Heart right ventricle (tissue), 16 donors: ENCODE results near the gene TOR1B. TPM values are rescaled to one million over a fixed set of nuclear protein-coding genes. Genes with fewer than 3 reads are reported as not detected.

Experiments used
- ATAC-seq, 8 donors: fragments of 200-7000 bp; cut with Tn5 transposase; one replicate each; pipeline ENCODE4 v1.9.1; 2020; ENCODE audit warnings: mild to moderate bottlenecking in 8 of 8, moderate library complexity in 8 of 8, moderate number of reproducible peaks in 1 of 8
- DNase-seq, 2 donors: peaks; one replicate each; pipeline ENCODE4 v3.0.0-alpha.2; 2020
- H3K27ac ChIP-seq, 10 donors: fragments of 200-600 bp; sonication (generic) in 2 of 10; one replicate each; pipeline versions ENCODE4 v1.5.0 to v1.8.0; 2020 to 2022; ENCODE audit warnings: mild to moderate bottlenecking in 3 of 10
- H3K27me3 ChIP-seq, 7 donors: fragments of 200-600 bp; one replicate each; pipeline ENCODE4 v1.8.0; 2021 to 2022; ENCODE audit warnings: mild to moderate bottlenecking in 2 of 7
- H3K36me3 ChIP-seq, 9 donors: fragments of 200-600 bp; sonication (generic) in 1 of 9; one replicate each; pipeline versions ENCODE4 v1.5.0 to v1.8.0; 2020 to 2022; ENCODE audit warnings: mild to moderate bottlenecking in 2 of 9
- H3K4me1 ChIP-seq, 9 donors: fragments of 200-600 bp; sonication (generic) in 1 of 9; one replicate each; pipeline versions ENCODE4 v1.5.0 to v1.8.0; 2020 to 2022; ENCODE audit warnings: mild to moderate bottlenecking in 4 of 9
- H3K4me3 ChIP-seq, 10 donors: fragments of 200-600 bp; sonication (generic) in 2 of 10; one replicate each; pipeline versions ENCODE4 v1.5.0 to v1.8.0; 2020 to 2022; ENCODE audit warnings: mild to moderate bottlenecking in 7 of 10, moderate library complexity in 2 of 10
- H3K9me3 ChIP-seq, 11 donors: fragments of 200-600 bp in 10 of 11; sonication (generic) in 2 of 11; one replicate each; pipeline versions ENCODE4 v1.5.0 to v1.8.0; 2013 to 2022; ENCODE audit warnings: mild to moderate bottlenecking in 2 of 11, control low read depth in 1 of 11, moderate library complexity in 1 of 11
- WGBS, 2 donors: extraction: QIAGEN DNeasy Blood & Tissue Kit; methylation state at CpG; one replicate each; pipeline ENCODE4 v1.1.7; 2013; ENCODE audit warnings: inconsistent platforms in 1 of 2; 5-methylcytosine and 5-hydroxymethylcytosine counted together
- intact Hi-C, 10 donors: fragments of 100-400 bp; cut with DNase I; formaldehyde crosslinking; loops; one replicate each; pipeline versions ENCODE4 v1.11.1 to v1.14.2; 2022
- polyA plus RNA-seq, 2 donors: library from polyadenylated mRNA; stranded (reverse); fragments of 200-250 nt; gene quantifications; one replicate each; pipeline ENCODE4 v1.2.3, GENCODE V29; 2013
- total RNA-seq, 10 donors: library from RNA; stranded (reverse); fragmentation: NEBNext Ultra II Directional in 3 of 10; extraction: Animal tissue kit (Norgen Biotek cat#: 25700) in 3 of 10; gene quantifications; one replicate each; pipeline versions ENCODE4 v1.2.1 to v1.2.4, GENCODE V29; 2021 to 2023
- TF ChIP-seq, protein P1 (sequence below), 9 donors: fragments of 200-600 bp; sonication (generic) in 2 of 9; IDR thresholded peaks; one replicate each; pipeline versions ENCODE4 v1.5.0 to v1.8.0; 2021 to 2022; ENCODE audit warnings: antibody characterized with exemption in 9 of 9, mild to moderate bottlenecking in 5 of 9, moderate library complexity in 1 of 9
- donor health status: Arrhythmogenic right ventricular cardiomyopathy.
- donor health status: ischemic (EF 13 %, LVEDD 7.1; RV severe dilation, severe dysfunction).
- donor health status: healthy with polysubstance abuse.
- donor health status: DM: no; HTN: yes; CAD: no.
- donor health status: DM: no; HTN: no; CAD: no.
- donor health status: ischemic (EF 25% LVEDD 6.9; RV normal size, moderate dysfunction).
- donor health status: ischemic (EF 25% LVEDD 5.7; RV mildly dilated, moderate dysfunction).
- donor health status: healthy.
- donor health status: DM: yes; HTN: yes; CAD: no.
- donor health status: Ischemic cardiomyopathy.
- donor health status: ischemic (EF 35%, LVEDD 5.7; RV mildly dilated, moderate dysfunction).
- donor health status: nonischemic (EF 11% LVEDD 7.7; RV severe dilation, severe dysfunction).
- donor health status: DM: yes; HTN: yes; CAD: no.
- donor health status: PGD.
- donor health status: ischemic (EF 29% LVEDD 5.4; RV normal size, mild dysfunction).
- donor health status: nonischemic (EF 23%, LVEDD 6.1; RV moderate dilation, normal function).

The TOR1B gene
- total and polyA plus RNA-seq, 12 donors, result 6.4 to 13.8 (median 11.0) TPM

DNA sequence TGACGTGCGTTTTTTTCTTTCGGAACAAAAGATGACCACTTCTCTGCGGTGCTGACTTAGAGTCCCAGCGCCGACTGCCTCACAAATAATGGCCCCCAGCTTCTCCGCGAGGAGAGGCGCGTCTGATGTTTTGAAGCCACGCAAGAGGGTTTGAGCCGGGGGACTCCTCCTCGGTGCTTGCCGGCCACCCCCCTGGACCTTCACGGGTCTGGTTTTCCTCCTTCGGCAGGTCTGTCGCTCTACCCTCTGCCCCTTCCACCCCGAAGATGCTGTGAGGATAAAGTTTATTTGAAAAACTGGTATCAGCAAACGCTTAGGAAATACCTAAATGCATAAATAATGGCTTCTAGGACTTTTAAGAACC, 32.9 kb downstream of the TOR1B start:
- H3K27me3 ChIP-seq, result no peaks in the 10 kb centered on the region
- H3K27ac ChIP-seq, result peak overlapping the region in 9 of 10 donors; percentile 56 to 94 (median 86)
- intact Hi-C loops, result no loop called here
- H3K36me3 ChIP-seq, result peaks cover 0 to 33% (median 14%) of the 10 kb centered on the region in 9 donors
- no peak for ATAC-seq
- DNase-seq, result no peak
- WGBS, 2 donors, result 1% methylated on average over 19 of the region's 19 CpGs
- H3K4me1 ChIP-seq, result peaks cover 0 to 41% (median 27%) of the 10 kb centered on the region in 9 donors
- TF ChIP-seq, protein P1, sequence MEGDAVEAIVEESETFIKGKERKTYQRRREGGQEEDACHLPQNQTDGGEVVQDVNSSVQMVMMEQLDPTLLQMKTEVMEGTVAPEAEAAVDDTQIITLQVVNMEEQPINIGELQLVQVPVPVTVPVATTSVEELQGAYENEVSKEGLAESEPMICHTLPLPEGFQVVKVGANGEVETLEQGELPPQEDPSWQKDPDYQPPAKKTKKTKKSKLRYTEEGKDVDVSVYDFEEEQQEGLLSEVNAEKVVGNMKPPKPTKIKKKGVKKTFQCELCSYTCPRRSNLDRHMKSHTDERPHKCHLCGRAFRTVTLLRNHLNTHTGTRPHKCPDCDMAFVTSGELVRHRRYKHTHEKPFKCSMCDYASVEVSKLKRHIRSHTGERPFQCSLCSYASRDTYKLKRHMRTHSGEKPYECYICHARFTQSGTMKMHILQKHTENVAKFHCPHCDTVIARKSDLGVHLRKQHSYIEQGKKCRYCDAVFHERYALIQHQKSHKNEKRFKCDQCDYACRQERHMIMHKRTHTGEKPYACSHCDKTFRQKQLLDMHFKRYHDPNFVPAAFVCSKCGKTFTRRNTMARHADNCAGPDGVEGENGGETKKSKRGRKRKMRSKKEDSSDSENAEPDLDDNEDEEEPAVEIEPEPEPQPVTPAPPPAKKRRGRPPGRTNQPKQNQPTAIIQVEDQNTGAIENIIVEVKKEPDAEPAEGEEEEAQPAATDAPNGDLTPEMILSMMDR (IDR thresholded peaks at IDR 0.05), result no peak
- H3K9me3 ChIP-seq, result no peaks in the 10 kb centered on the region
- peak overlapping the region; percentile 71 to 99 (median 94) for H3K4me3 ChIP-seq

DNA sequence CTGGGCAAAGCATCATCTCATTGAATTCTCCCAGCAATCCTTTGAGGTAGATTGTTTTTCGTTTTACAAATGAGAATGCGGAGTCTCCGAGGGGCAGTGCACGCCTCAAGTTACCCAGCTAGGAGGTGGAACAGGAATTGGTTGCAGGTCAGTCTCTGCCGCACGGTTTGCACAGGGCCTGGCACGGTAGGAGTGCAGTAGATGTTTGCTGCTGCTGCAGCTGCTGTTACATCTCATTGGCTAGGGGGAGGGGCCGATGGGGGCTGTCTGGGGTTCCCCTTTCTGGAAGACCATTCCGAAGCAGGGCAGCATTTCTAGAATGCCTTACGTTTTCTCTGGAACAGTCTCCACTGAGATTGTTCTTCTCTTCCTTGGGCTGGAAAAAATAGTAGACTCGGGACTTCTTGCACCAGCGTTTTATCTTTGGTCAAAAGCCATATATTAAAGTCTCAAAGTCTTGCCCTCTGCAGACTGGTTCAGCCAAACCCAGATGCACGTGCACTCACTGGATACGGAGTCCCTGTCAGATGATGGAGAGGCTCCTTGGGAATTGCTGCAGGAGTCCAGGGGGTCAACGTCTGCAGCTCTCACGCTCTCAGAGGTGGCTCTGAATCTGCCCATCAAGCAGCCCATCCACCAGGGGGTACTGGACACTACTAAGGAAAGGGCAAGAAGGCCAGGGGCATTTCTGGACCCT, 33.5 kb downstream of the TOR1B start:
- no peak for ATAC-seq
- intact Hi-C loops, result no loop called here
- Histone ChIP-seq H3K4me1 (peaks cover 0 to 41% (median 27%) of the 10 kb centered on the region in 9 donors), H3K4me3 (peak overlapping the region in 9 of 10 donors; percentile 71 to 99 (median 95)), H3K9me3 (no peaks in the 10 kb centered on the region), H3K27ac (peak overlapping the region in 1 of 10 donors; percentile 94), H3K27me3 (no peaks in the 10 kb centered on the region), H3K36me3 (peaks cover 0 to 26% (median 8%) of the 10 kb centered on the region in 9 donors)
- DNase-seq, result no peak
- TF ChIP-seq, protein P1 (IDR thresholded peaks at IDR 0.05), result no peak
- 51 to 57% methylated on average over 16 of the region's 16 CpGs for WGBS, 2 donors

DNA sequence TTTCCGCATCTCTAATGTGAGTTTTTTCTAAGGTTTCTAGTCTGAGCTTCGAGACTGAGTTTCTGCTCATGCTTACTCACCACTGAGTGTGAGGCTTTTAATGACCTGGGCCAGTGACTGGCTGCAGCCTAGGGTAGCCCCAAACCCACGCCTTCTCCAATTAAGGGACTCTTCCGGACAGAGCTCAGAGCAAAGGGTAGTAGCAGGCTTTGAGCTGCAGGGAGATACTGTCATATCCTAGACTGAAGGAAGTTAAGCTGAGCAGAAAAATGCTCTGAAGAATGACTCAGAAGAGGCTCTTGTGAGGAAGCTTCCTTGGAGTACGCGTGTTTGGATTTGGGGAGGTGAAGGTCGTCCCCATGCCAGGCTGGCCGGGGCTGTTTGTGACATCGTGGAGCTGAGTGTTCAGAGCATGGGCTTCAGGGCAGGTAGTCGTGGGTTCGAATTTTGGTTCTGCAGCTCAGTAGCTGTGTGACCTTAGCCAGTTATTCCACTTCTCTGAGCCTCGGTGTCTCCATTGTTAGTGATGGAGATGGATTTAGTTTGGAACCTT, 35.8 kb downstream of the TOR1B start:
- Histone ChIP-seq H3K27me3 (no peaks in the 10 kb centered on the region), H3K27ac (no peak overlapping the region), H3K9me3 (no peaks in the 10 kb centered on the region), H3K36me3 (peaks cover 0 to 13% (median 0%) of the 10 kb centered on the region in 9 donors), H3K4me3 (no peak overlapping the region), H3K4me1 (peaks cover 0 to 33% (median 21%) of the 10 kb centered on the region in 9 donors)
- WGBS, 2 donors, result 86 to 91% methylated on average over 12 of the region's 12 CpGs
- intact Hi-C loops, result no loop called here
- ATAC-seq, result no peak
- DNase-seq, result no peak
- TF ChIP-seq, protein P1 (IDR thresholded peaks at IDR 0.05), result no peak

DNA sequence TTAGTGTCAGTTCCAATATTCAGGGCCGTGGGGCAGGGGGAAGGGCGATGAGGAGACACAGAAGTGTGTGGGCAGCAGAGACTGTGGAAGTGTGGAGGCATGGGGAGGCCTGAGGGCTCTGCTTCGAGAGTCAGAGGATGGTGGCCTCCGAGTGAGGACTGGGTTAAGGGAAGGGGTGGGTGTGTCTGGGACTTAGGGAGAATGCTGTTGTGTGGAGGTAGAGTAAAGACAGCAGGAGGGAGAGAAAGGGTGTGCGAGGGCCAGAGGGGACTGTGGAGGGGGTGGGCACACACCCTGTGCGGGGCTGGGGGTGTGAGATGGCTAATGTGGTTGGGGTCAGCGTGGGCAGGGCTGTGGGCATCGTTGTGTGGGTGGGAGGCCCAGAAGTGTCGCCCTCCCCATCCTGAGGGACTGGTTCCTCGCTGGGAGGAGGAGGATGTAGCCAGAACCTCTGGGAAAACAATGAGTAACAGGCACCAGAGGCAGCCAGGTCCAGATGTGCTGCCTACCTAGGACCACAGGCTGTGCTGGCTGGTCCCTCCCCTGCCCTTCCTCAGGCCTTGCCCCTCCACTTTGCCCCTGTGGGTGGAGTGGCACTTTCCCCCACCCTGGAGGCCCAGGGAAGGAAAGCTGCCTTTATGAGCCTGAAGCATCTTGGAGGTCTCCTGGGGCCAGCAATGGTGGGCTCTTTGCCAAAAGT, 36.5 kb downstream of the TOR1B start:
- peaks cover 0 to 13% (median 0%) of the 10 kb centered on the region in 9 donors for H3K36me3 ChIP-seq
- WGBS, 2 donors, result 76 to 79% methylated on average over 10 of the region's 10 CpGs

More for the DNA sequence above, 36.5 kb downstream of the TOR1B start:
- Histone ChIP-seq H3K27me3 (no peaks in the 10 kb centered on the region), H3K4me3 (no peak overlapping the region), H3K9me3 (no peaks in the 10 kb centered on the region), H3K4me1 (peaks cover 0 to 26% (median 14%) of the 10 kb centered on the region in 9 donors), H3K27ac (no peak overlapping the region)
- DNase-seq, result no peak
- TF ChIP-seq, protein P1 (IDR thresholded peaks at IDR 0.05), result no peak
- intact Hi-C loops, result no loop called here
- ATAC-seq, result no peak
